ENCODE results near the gene TBC1D22A.

DNA sequence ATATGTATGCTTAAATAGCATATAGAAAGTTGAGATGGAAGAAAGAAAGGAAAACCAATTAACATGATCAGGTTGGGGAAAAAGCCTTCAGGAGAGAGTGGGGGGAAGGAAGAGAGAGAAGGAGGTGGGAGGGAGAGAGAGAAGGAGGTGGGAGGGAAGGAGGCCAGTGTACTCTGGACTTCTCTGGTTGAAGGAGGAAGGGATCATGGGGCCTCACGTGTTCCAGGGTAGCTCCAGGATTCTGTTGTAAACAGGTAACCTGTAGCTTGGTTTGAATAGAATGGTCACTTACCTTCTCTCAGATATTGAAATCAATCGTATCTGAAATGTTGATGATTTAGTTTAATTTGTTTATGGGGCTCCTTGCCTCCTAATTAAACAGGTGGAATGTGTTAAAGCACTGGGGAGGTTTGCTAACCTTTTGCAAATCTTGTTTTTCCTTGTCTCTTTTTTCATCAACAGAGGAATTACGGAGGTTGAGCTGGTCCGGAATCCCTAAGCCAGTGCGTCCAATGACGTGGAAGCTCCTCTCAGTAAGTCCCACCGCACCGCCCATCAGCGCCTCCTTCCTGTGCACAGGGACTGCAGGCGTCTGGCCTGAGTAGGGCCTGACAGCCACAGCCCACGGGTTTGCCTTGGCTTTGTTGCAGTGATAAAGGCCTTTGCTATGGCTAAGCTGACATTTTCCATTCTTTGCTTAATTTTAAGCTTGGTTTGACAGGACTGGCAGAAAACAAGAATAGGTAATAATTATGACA is 115.9 kb downstream of the TBC1D22A start:
- TF ChIP-seq CTCF (IDR thresholded peaks at IDR 0.05) (no peak), POLR2AphosphoS5 (IDR thresholded peaks at IDR 0.05) (no peak), POLR2A (IDR thresholded peaks at IDR 0.05) (no peak)
